NCI-H524 (cell line): ENCODE measurements around the gene NTN5.
"Not testable (repeated sequence)": the region's sequence is repeated elsewhere in the genome, so short reads cannot be mapped to it uniquely, and the experiment has no call there.

Experiments
- DNase-seq, 2 experiments: peaks; one replicate each; lab custom pipeline; 2025; lab: John Stamatoyannopoulos, UW

The NTN5 gene

GRCh38 chr19:48672994-48673393 is at the start of gene NTN5:
Gene NTN5, minus strand, starts transcription at chr19:48673017. Its CDS starts 2,031 bp downstream, at chr19:48670986.
- DNase-seq = no peak

- DNase-seq = no peak
These were observed 49.4 kb upstream of the NTN5 start for GRCh38 chr19:48722196-48722708.

- peak; percentile 99 to 100 for DNase-seq
These were observed 47.9 kb upstream of the NTN5 start for GRCh38 chr19:48720613-48721296.

- no peak for DNase-seq
These were observed 47.4 kb upstream of the NTN5 start for GRCh38 chr19:48720251-48720612.

GRCh38 chr19:48719263-48720171 is 46.7 kb upstream of the NTN5 start, which contains the start of gene MAMSTR:
Gene MAMSTR, minus strand, starts transcription at chr19:48719725. Its CDS starts 694 bp downstream, at chr19:48719031.
- DNase-seq = peak in 1 of 2 experiments; percentile 74

GRCh38 chr19:48718711-48719231 is 46.0 kb upstream of the NTN5 start:
- DNase-seq = no peak

- DNase-seq = not testable (repeated sequence)
These were observed 45.3 kb upstream of the NTN5 start for GRCh38 chr19:48718106-48718505.

- no peak for DNase-seq
These were observed 43.9 kb upstream of the NTN5 start for GRCh38 chr19:48716562-48717291.

GRCh38 chr19:48715681-48716171 is 42.9 kb upstream of the NTN5 start:
- DNase-seq = no peak

GRCh38 chr19:48714759-48715675 is 42.2 kb upstream of the NTN5 start:
- no peak for DNase-seq

GRCh38 chr19:48713864-48714755 is 41.3 kb upstream of the NTN5 start:
- DNase-seq = peak; percentile 100

GRCh38 chr19:48713041-48713863 is 40.4 kb upstream of the NTN5 start:
- no peak for DNase-seq

- DNase-seq = no peak
These were observed 38.4 kb upstream of the NTN5 start for GRCh38 chr19:48711106-48711662.

GRCh38 chr19:48708471-48708870 is 35.7 kb upstream of the NTN5 start:
- no peak for DNase-seq

- peak in 1 of 2 experiments; percentile 65 for DNase-seq
These were observed 32.6 kb upstream of the NTN5 start for GRCh38 chr19:48705431-48705830.

- DNase-seq = no peak
These were observed 30.5 kb upstream of the NTN5 start for GRCh38 chr19:48703316-48703715.

- DNase-seq = no peak
These were observed 29.9 kb upstream of the NTN5 start for GRCh38 chr19:48702701-48703100.

GRCh38 chr19:48698046-48698445 is 25.2 kb upstream of the NTN5 start:
- DNase-seq = no peak
